ENCODE results near the gene BICC1.

- no peak for TF ChIP-seq CTCF (conservative IDR thresholded peaks at IDR 0.05; ENCODE audit: low read depth, low read length)
- no peak for TF ChIP-seq EZH2 (IDR thresholded peaks at IDR 0.05; ENCODE audit: low read length, unreplicated experiment)
- no peak for TF ChIP-seq EZH2phosphoT487 (IDR thresholded peaks at IDR 0.05; ENCODE audit: borderline replicate concordance, low read length)
Observed at GRCh38 chr10:58784361-58784760, 271.7 kb downstream of the BICC1 start.

Data from PC-3 (cell line).